IPS-11a (cell line): ENCODE data around the gene KDM2B.
"Not testable (repeated sequence)": the region's sequence is repeated elsewhere in the genome, so short reads cannot be mapped to it uniquely, and the experiment has no call there.

ENCODE experiments used
- H3K4me3 ChIP-seq: one replicate; pipeline ENCODE4 v1.5.1; 2013; ENCODE audit warnings: low read depth, low read length, control low read depth

Gene KDM2B

DNA sequence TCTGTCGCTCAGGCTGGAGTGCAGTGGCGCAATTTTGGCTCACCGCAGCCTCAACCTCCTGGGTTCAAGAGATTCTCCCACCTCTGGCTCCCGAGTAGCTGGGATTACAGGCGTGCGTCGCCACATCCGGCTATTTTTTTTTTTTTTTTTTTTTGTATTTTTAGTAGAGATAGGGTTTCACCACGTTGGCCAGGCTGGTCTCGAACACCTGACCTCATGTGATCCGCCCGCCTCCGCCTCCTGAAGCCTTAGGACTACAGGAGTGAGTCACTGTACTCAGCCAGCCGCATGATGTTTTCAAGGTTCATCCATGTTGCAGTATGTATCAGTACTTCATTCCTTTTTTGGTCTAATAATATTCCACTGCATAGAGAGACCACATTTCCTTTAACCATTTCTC lies 183.3 kb downstream of the KDM2B start:
- H3K4me3 ChIP-seq, result no peak overlapping the region

DNA sequence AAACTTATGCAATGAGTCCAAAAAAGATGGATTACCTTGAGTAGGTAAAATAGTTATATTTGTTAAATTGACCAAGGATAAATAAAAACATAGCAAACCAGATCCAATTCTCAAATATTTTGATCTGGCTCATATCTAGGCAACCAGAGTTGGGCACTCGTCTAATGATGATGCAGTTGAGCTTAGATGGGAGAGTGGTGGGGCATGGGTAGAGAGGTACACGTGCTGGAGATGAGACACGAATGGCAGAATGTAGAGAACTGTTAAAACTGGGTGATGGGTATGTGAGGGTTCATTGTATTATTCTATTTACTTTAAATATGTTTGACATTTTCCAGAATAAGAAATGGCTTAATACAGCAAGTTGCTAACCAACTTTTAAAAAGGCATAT lies 188.5 kb downstream of the KDM2B start:
- no peak overlapping the region for H3K4me3 ChIP-seq

DNA sequence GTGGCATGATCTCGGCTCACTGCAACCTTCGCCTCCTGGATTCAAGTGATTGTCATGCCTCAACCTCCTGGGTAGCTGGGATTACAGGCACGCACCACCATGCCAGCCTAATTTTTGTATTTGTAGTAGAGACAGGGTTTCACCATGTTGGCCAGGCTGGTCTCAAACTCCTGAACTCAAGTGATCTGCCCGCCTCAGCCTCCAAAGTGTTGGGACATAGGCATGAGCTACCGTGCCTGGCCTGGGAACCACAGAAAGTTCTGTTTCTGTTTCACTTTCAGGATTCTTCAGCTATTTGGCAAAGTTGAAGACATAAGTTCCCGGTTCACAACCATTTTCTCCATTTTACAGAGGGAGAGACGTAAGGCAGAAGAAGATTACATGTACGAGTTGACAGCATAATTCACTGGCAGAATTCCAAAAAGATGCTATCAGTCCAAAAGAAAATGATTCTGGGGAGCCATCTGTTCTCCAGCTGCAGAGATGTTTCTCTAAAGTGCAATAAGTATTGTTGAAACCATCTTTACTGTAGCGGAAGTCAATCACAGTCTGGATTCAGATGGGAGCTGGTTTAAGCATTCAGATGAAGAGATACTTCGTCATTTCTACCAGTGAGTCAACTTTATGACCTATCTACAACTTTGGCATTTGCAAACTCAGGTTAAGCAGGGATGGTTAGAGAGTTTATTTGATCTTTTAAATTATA lies 189.1 kb downstream of the KDM2B start:
- H3K4me3 ChIP-seq, result no peak overlapping the region

DNA sequence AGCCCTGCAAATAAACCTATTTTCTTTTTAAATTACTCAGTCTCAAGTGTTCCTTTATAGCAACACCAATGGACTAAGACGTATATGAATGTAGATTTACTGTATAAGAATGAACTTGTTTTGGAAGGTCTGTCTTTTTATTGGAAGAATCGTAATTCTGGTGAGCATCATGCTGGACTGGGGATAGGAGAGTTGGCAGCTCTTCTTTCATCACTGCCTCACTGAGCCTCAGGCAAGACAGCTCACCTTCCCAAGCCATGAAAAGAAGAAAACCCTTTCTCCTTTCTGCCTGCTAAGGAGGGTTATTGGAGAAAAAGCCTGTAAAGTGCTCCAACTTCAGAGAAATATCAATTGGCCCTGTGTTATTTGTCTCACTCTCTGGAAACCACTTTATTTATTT lies 190.0 kb downstream of the KDM2B start:
- H3K4me3 ChIP-seq, result no peak overlapping the region

DNA sequence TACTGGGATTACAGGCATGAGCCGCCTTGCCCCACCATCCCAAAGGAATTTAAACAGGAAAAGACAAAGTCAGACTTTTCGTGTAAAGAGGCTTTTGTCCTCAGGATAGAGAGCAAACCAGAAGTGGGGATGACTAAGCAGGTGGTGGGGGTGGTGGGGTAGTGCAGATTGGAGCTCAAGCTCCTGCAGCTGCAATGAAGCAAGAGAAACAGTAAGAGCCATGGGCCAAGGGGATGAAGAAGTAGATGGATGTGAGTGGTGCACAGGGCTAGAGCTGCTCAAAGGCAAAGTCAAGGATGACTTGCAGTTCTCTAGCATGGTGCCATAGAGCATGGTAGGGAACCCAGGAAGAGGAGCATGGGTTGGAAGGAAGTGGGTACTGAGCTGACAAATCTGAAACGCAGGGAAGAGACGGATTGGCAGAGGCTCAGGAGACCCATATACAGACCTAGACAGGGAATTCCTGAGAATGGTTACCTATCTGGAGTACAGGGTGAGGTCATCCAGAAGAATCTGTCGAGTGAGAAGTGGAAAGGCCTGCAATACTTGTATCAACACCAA lies 192.3 kb downstream of the KDM2B start:
- H3K4me3 ChIP-seq, result no peak overlapping the region

DNA sequence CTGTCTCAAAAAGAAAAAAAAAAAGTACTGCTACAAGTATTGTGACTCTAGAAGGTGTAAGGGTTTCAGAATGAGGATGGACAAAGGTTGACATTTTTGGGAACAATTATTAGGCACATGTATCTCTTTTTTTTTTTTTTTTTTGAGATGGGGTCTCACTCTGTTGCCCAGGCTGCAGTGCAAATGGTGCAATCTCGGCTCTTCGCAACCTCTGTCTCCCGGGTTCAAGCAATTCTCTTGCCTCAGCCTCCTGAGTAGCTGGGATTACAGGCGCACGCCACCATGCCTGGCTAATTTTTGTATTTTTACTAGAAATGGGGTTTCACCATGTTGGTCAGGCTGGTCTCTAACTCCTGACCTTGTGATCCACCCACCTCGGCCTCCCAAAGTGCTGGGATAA lies 195.9 kb downstream of the KDM2B start:
- H3K4me3 ChIP-seq, result not testable (repeated sequence)

DNA sequence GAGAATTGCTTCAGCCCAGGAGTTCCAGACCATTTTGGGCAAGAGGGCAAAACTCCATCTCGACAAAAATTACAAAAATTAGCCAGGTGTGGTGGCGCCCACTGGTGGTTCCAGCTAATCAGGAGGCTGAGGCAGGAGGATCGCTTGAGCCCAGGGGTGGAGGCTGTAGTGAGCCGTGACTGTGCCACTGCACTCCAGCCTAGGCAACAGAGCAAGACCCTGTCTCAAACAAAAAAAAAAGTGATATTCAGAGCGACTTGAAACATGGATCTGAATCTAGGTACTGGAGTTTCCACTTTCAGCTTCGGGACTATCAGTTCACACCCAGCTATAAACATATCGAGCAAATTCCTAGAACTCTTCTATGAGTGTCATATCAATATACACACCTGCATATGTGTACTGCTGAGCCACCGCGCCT lies 197.2 kb downstream of the KDM2B start:
- no peak overlapping the region for H3K4me3 ChIP-seq

DNA sequence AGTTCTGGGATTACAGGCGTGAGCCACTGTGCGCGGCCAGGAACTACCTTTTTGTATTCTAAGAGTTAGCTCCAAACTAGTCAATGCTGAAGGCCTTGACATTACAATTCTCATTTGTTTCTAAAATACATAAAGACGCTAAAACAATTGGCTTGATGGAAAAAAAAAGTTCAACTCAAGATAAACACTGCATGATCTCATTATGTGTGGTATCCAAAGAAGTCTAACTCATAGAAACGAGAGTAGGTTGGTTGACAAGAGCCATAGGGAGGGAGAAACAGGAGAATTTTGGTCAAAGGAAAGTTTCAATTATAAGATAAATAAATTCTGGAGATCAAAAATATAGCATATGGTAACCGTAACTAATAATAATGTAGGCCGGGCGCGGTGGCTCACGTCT lies 200.9 kb downstream of the KDM2B start:
- H3K4me3 ChIP-seq, result no peak overlapping the region
